Hepatocyte (in vitro differentiated cells): ENCODE data around the gene HECTD2. TPM values are rescaled to one million over a fixed set of nuclear protein-coding genes. Genes with fewer than 3 reads are reported as not detected.

Experiments used
- DNase-seq: peaks from one replicate; pipeline ENCODE4 v3.0.0-alpha.2; 2016; ENCODE audit warnings: low spot score
- H2AFZ ChIP-seq: fragments of 200-600 bp; sonication (generic); 2 replicates; pipeline ENCODE4 v1.6.0; 2016; ENCODE audit warnings: antibody characterized with exemption, mild to moderate bottlenecking
- H3K27ac ChIP-seq: fragments of 200-600 bp; sonication (generic); 2 replicates; pipeline ENCODE4 v1.5.1; 2016; ENCODE audit warnings: mild to moderate bottlenecking
- H3K27me3 ChIP-seq: fragments of 200-600 bp; sonication (generic); 2 replicates; pipeline ENCODE4 v1.6.1; 2016
- H3K36me3 ChIP-seq: fragments of 200-600 bp; sonication (generic); replicated peaks from 2 replicates; pipeline ENCODE4 v1.5.1; 2016; ENCODE audit warnings: low read depth; ENCODE audit not compliant: insufficient read depth
- H3K4me1 ChIP-seq: fragments of 200-600 bp; sonication (generic); 2 replicates; pipeline ENCODE4 v1.5.1; 2016; ENCODE audit warnings: mild to moderate bottlenecking, moderate library complexity; ENCODE audit not compliant: insufficient read depth
- H3K4me2 ChIP-seq: fragments of 200-600 bp; sonication (generic); 2 replicates; pipeline ENCODE4 v1.6.0; 2016
- H3K4me3 ChIP-seq: fragments of 200-600 bp; sonication (generic); 2 replicates; pipeline ENCODE4 v1.5.1; 2016; ENCODE audit warnings: mild to moderate bottlenecking
- H3K79me2 ChIP-seq: fragments of 200-600 bp; sonication (generic); 2 replicates; pipeline ENCODE4 v1.6.0; 2017; ENCODE audit warnings: mild to moderate bottlenecking
- H3K9me2 ChIP-seq: fragments of 200-600 bp; sonication (generic); replicated peaks from 2 replicates; pipeline ENCODE4 v1.6.0; 2017; ENCODE audit warnings: mild to moderate bottlenecking; ENCODE audit not compliant: insufficient read depth
- H3K9me3 ChIP-seq: fragments of 200-600 bp; sonication (generic); 2 replicates; pipeline ENCODE4 v1.5.1; 2016; ENCODE audit warnings: low read depth, mild to moderate bottlenecking
- H4K20me1 ChIP-seq: fragments of 200-600 bp; sonication (generic); 2 replicates; pipeline ENCODE4 v1.6.0; 2016; ENCODE audit warnings: mild to moderate bottlenecking; ENCODE audit not compliant: insufficient read depth, poor library complexity, severe bottlenecking
- EZH2 ChIP-seq: fragments of 200-600 bp; sonication (generic); IDR thresholded peaks from 2 replicates; pipeline ENCODE4 v1.6.1; 2016; ENCODE audit warnings: antibody characterized with exemption, mild to moderate bottlenecking, borderline replicate concordance
- EZH2phosphoT487 ChIP-seq: fragments of 200-600 bp; sonication (generic); IDR thresholded peaks from one replicate; pipeline ENCODE4 v1.6.1; 2018; ENCODE audit warnings: antibody characterized with exemption, mild to moderate bottlenecking, low read depth, moderate library complexity; ENCODE audit not compliant: unreplicated experiment, severe bottlenecking
- WGBS: methylation state at CpG from one replicate; pipeline ENCODE4 v1.1.6; 2016; ENCODE audit warnings: low lambda C conversion rate; ENCODE audit errors: missing lambda C conversion rate; 5-methylcytosine and 5-hydroxymethylcytosine counted together
- polyA plus RNA-seq: library from polyadenylated mRNA; unstranded; fragments of >200 nt; fragmentation: Nextera tagmentation; extraction: Ambion mirVana; gene quantifications from 2 replicates; pipeline ENCODE4 v1.2.1, GENCODE V29; 2016
- total RNA-seq: library from RNA; depleted of rRNA; stranded (reverse); fragments of >200 nt; gene quantifications from 2 replicates; pipeline ENCODE4 v1.2.3, GENCODE V29; 2014
- TF ChIP-seq, protein P1 (sequence below): fragments of 200-600 bp; sonication (generic); IDR thresholded peaks from 2 replicates; pipeline ENCODE4 v1.5.1; 2016; ENCODE audit warnings: antibody characterized with exemption, mild to moderate bottlenecking; ENCODE audit not compliant: poor library complexity

The HECTD2 gene
- total and polyA plus RNA-seq, 2 experiments from 2014 or later: 9.0 to 25.0 TPM

- no peaks in the 10 kb centered on the region for H3K9me3 ChIP-seq
- no peaks in the 10 kb centered on the region for H3K9me2 ChIP-seq
- H2AFZ ChIP-seq: no peak overlapping the region
- 64% methylated on average over 4 of the region's 4 CpGs for WGBS
- DNase-seq: no peak
- no peaks in the 10 kb centered on the region for H3K27me3 ChIP-seq
- peak overlapping the region; percentile 82 for H3K4me2 ChIP-seq
- peaks cover 15% of the 10 kb centered on the region for H3K4me1 ChIP-seq
- H3K79me2 ChIP-seq: peaks cover 68% of the 10 kb centered on the region
- TF ChIP-seq EZH2 (no peak), EZH2phosphoT487 (no peak)
- TF ChIP-seq, protein P1, sequence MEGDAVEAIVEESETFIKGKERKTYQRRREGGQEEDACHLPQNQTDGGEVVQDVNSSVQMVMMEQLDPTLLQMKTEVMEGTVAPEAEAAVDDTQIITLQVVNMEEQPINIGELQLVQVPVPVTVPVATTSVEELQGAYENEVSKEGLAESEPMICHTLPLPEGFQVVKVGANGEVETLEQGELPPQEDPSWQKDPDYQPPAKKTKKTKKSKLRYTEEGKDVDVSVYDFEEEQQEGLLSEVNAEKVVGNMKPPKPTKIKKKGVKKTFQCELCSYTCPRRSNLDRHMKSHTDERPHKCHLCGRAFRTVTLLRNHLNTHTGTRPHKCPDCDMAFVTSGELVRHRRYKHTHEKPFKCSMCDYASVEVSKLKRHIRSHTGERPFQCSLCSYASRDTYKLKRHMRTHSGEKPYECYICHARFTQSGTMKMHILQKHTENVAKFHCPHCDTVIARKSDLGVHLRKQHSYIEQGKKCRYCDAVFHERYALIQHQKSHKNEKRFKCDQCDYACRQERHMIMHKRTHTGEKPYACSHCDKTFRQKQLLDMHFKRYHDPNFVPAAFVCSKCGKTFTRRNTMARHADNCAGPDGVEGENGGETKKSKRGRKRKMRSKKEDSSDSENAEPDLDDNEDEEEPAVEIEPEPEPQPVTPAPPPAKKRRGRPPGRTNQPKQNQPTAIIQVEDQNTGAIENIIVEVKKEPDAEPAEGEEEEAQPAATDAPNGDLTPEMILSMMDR: no peak
- no peaks in the 10 kb centered on the region for H4K20me1 ChIP-seq
- no peak overlapping the region for H3K4me3 ChIP-seq
- no peak overlapping the region for H3K27ac ChIP-seq
- no peaks in the 10 kb centered on the region for H3K36me3 ChIP-seq
These were observed 2.4 kb downstream of the HECTD2 start for GRCh38 chr10:91412354-91413087.

GRCh38 chr10:91415816-91416215 lies 5.7 kb downstream of the HECTD2 start:
- Histone ChIP-seq H4K20me1 (no peaks in the 10 kb centered on the region), H3K27me3 (no peaks in the 10 kb centered on the region), H2AFZ (no peak overlapping the region), H3K9me2 (no peaks in the 10 kb centered on the region), H3K4me3 (no peak overlapping the region), H3K27ac (peak overlapping the region; percentile 23), H3K36me3 (no peaks in the 10 kb centered on the region), H3K79me2 (peaks cover 94% of the 10 kb centered on the region), H3K9me3 (no peaks in the 10 kb centered on the region), H3K4me2 (peak overlapping the region; percentile 17), H3K4me1 (peaks cover 15% of the 10 kb centered on the region)
- TF ChIP-seq EZH2 (no peak), EZH2phosphoT487 (no peak)
- TF ChIP-seq, protein P1: no peak
- no peak for DNase-seq
- 51% methylated on average over 3 of the region's 3 CpGs for WGBS

- DNase-seq: no peak
- Histone ChIP-seq H4K20me1 (no peaks in the 10 kb centered on the region), H3K4me1 (peaks cover 15% of the 10 kb centered on the region), H3K4me2 (peak overlapping the region; percentile 17), H3K27me3 (no peaks in the 10 kb centered on the region), H3K9me3 (no peaks in the 10 kb centered on the region), H3K9me2 (no peaks in the 10 kb centered on the region), H3K36me3 (no peaks in the 10 kb centered on the region), H2AFZ (no peak overlapping the region), H3K27ac (peak overlapping the region; percentile 48), H3K4me3 (no peak overlapping the region), H3K79me2 (peaks cover 93% of the 10 kb centered on the region)
- TF ChIP-seq EZH2 (no peak), EZH2phosphoT487 (no peak)
- TF ChIP-seq, protein P1: no peak
- 82% methylated on average over 3 of the region's 3 CpGs for WGBS
These were observed 6.3 kb downstream of the HECTD2 start for GRCh38 chr10:91416339-91416855.
